Thyroid gland (tissue), 4 donors: ENCODE measurements around the gene IGFBP2.

Experiments used
- POLR2A ChIP-seq, 2 donors: fragments of 450-650 bp; IDR thresholded peaks; one replicate each; pipeline ENCODE4 v1.6.1; 2017; ENCODE audit warnings: antibody characterized with exemption in 2 of 2, mild to moderate bottlenecking in 2 of 2, moderate library complexity in 1 of 2
- TF ChIP-seq, protein P1 (sequence below), 6 experiments: fragments of 200-600 bp in 3 of 6; fragments of 450-650 bp in 3 of 6; sonication (generic) in 3 of 6; IDR thresholded peaks; one replicate each; pipeline ENCODE4 v1.5.1; 2016 to 2019; ENCODE audit warnings: antibody characterized with exemption in 6 of 6, mild to moderate bottlenecking in 2 of 6, inconsistent platforms in 1 of 6, moderate library complexity in 1 of 6

DNA sequence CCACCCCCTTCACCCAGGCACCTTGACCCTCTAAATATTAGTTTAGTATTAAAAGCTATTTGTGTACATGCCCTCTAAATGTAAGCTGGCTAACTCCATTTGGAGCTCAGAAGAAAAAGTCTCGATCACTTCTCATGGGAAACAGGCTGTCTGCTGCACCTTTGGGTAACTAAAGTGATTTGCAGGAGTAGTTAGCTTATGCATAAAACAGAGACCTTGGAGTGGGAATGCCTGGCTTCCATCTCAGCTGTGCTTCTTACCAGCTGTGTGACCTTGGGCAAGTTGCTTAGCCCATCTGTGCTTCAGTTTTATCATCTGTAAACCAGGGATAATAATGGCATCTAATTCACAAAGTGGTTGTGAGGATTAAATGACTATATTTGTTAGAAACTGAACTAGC is 29.9 kb downstream of the IGFBP2 start:
- TF ChIP-seq, protein P1, sequence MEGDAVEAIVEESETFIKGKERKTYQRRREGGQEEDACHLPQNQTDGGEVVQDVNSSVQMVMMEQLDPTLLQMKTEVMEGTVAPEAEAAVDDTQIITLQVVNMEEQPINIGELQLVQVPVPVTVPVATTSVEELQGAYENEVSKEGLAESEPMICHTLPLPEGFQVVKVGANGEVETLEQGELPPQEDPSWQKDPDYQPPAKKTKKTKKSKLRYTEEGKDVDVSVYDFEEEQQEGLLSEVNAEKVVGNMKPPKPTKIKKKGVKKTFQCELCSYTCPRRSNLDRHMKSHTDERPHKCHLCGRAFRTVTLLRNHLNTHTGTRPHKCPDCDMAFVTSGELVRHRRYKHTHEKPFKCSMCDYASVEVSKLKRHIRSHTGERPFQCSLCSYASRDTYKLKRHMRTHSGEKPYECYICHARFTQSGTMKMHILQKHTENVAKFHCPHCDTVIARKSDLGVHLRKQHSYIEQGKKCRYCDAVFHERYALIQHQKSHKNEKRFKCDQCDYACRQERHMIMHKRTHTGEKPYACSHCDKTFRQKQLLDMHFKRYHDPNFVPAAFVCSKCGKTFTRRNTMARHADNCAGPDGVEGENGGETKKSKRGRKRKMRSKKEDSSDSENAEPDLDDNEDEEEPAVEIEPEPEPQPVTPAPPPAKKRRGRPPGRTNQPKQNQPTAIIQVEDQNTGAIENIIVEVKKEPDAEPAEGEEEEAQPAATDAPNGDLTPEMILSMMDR (IDR thresholded peaks at IDR 0.05), result no peak
- TF ChIP-seq POLR2A (IDR thresholded peaks at IDR 0.05), result no peak
